ENCODE results near the gene MTUS2. TPM values are rescaled to one million over a fixed set of nuclear protein-coding genes. Genes with fewer than 3 reads are reported as not detected.
"Not testable (repeated sequence)": the region's sequence is repeated elsewhere in the genome, so short reads cannot be mapped to it uniquely, and the experiment has no call there.

Gene MTUS2
- total RNA-seq, 1 experiment from 2014 or later: not detected

DNA sequence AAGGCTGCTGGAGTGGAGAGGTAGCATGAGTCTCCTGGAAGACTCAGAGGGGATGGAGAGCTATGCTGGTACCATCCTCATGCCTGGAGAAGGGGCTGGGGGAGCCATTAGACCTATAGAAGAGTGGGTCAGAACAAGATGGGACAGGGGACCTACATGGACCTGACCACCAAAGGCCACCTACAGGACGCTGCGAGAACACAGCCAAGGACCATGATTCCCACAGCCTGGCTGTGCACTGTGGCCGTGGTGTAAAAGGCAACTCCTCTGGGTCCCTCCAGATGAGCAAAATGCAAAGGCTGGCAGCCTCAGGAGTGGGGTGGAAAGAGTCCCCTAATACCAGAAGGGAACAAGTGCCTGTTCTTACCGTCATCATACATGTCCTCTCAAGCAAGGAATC, 559.1 kb downstream of the MTUS2 start:
- DNase-seq: no peak
- H3K27me3 ChIP-seq: peaks cover 2% of the 10 kb centered on the region; the same call in 1 of the 2 replicates
- H3K9me3 ChIP-seq: peaks cover 7% of the 10 kb centered on the region
- H3K4me3 ChIP-seq: no peak overlapping the region
- no peaks in the 10 kb centered on the region for H3K36me3 ChIP-seq

DNA sequence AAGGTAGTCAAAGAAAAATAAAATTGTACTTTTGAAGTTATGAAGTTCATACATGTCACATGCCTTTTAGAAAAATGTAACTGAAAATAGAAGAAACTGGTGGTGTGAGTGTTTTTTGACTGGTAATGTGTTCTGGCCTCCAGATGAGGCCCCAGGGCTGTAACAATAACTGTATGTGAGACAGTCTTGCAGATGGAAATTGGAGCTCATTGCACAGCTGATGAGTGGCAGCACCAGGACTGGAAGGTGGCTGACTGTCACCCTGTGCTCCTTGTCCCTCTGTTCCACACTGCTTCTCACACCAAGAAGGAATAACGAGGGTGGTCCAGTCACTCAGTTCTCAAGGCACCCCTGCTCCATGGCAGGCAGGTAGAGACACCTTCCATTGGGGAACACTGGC, 559.7 kb downstream of the MTUS2 start:
- no peak overlapping the region for H3K4me3 ChIP-seq
- H3K9me3 ChIP-seq: peaks cover 1% of the 10 kb centered on the region
- H3K27me3 ChIP-seq: peaks cover 2% of the 10 kb centered on the region; the same call in 1 of the 2 replicates
- DNase-seq: no peak
- H3K36me3 ChIP-seq: no peaks in the 10 kb centered on the region

DNA sequence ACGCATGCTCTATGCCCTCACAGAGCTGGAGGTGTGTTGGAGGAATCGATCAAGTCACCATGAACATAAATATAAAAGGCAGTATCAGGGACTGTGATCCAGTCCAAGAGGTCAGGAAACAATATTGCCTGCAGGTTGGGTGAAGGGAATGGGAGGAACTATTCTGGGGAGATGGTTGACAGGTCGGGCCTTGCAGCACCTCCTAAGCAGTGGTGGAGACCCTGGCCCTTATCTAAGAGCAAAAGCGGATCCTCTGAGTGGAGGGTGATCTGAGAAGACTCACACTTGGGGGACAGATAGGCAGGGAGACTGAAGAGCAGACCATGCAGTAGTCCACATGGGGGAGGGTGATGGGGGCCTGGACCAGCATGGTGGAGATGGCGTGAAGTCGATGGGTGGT, 561.9 kb downstream of the MTUS2 start:
- no peak overlapping the region for H3K4me3 ChIP-seq
- no peaks in the 10 kb centered on the region for H3K36me3 ChIP-seq
- peaks cover 2% of the 10 kb centered on the region; the same call in 1 of the 2 replicates for H3K27me3 ChIP-seq
- H3K9me3 ChIP-seq: no peaks in the 10 kb centered on the region
- DNase-seq: no peak

DNA sequence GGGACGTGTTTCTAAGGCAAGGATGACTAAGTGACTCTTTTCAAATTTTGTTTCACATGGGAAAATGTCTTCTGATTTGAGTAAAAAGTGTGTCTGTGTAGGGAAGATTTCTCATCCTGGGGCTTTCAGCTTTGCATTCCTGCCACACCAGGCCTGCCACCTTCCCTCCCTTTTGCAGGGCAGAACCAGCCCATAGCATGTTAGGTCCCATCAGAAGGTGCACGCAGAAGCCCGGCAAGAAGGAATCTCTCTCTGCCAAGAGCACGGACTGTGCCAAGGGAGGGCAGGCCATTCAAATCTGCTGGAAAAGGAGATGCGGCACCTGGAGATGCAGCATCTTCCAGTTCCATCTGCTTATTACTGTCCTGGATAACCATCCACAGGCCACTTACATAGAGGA, 563.3 kb downstream of the MTUS2 start:
- no peak for DNase-seq
- no peaks in the 10 kb centered on the region for H3K27me3 ChIP-seq
- no peaks in the 10 kb centered on the region for H3K36me3 ChIP-seq
- no peaks in the 10 kb centered on the region for H3K9me3 ChIP-seq
- no peak overlapping the region for H3K4me3 ChIP-seq

DNA sequence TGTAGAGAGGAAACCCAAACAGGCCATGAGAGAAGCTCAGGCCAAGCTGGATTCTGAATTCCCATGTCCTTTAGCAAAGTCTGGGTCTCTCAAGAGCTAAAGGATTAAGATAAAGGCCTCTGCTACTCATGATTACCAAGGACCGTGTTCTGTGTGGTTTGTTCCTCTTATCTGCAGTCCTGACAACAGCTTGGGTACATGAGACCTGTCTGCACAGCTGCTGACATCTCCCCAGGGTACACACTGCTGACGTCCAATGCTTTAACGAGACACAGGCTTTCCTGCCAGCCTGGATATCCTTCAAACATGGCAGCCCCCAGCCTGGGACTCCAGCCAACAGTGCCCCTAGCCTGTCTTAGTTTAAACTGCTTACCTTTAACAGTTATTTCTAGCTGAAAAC, 564.3 kb downstream of the MTUS2 start:
- DNase-seq: no peak

DNA sequence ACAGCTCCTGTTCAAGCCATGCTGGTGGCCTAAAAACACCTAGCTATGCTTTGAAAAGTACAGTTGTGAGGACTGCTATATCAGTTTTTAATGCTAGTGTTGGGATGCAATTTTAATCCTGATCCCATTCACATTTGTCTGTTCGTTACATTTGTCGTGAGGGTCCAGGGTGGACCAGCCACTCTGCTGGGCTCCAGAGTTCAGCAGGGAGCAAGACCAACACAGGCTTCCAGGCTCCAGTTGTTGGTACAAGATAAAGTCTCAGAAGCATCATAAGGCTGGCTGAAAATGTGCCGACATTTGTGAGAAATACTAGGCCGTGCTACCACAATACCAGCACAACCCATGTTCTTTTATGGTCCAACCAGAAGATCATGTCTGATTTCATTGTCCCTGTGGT, 564.7 kb downstream of the MTUS2 start:
- no peaks in the 10 kb centered on the region for H3K27me3 ChIP-seq
- no peak for DNase-seq

More for the DNA sequence above, 564.3 kb downstream of the MTUS2 start:
- Histone ChIP-seq H3K4me3 (no peak overlapping the region), H3K27me3 (no peaks in the 10 kb centered on the region), H3K9me3 (no peaks in the 10 kb centered on the region), H3K36me3 (no peaks in the 10 kb centered on the region)

DNA sequence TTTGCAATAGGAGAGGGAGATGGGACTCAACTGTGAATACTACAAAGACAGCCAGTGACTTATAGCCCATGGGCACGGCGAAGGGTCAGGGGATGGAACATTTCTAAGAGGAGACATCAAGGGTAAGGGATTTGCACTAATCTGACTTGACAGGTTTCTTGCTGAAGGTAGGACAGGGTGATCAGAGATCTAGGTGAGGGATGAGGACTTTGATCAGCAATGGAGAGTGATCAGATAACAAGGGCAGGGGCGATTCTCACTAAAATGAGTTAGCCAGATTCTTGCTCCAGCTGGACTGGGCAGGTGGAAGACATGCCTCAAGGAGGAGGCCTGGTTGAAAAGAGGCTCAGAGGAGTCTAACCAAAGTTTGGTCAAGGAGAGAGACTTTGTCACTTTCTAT, 566.1 kb downstream of the MTUS2 start:
- Histone ChIP-seq H3K4me3 (no peak overlapping the region), H3K27me3 (no peaks in the 10 kb centered on the region)

More for the DNA sequence above, 564.7 kb downstream of the MTUS2 start:
- Histone ChIP-seq H3K9me3 (no peaks in the 10 kb centered on the region), H3K36me3 (no peaks in the 10 kb centered on the region), H3K4me3 (no peak overlapping the region)

DNA sequence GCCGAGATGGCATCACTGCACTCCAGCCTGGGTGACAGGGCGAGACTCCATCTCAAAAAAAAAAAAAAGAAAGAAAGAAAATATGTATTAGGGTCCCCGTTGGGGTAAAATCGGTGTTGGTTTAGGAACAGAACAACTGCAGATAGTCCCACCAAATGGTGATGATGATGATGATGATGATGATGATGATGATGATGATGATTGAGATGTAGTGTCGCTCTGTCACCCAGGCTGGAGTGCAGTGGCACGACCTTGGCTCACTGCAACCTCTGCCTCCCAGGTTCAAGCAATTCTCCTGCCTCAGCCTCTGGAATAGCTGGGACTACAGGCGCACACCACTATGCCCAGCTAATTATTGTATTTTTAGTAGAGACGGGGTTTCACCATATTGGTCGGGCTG, 570.5 kb downstream of the MTUS2 start:
- not testable (repeated sequence) for H3K36me3 ChIP-seq, DNase-seq, H3K9me3 ChIP-seq, H3K4me3 ChIP-seq
- peaks cover 17% of the 10 kb centered on the region for H3K27me3 ChIP-seq

More for the DNA sequence above, 566.1 kb downstream of the MTUS2 start:
- Histone ChIP-seq H3K9me3 (no peaks in the 10 kb centered on the region), H3K36me3 (no peaks in the 10 kb centered on the region)
- DNase-seq: no peak

DNA sequence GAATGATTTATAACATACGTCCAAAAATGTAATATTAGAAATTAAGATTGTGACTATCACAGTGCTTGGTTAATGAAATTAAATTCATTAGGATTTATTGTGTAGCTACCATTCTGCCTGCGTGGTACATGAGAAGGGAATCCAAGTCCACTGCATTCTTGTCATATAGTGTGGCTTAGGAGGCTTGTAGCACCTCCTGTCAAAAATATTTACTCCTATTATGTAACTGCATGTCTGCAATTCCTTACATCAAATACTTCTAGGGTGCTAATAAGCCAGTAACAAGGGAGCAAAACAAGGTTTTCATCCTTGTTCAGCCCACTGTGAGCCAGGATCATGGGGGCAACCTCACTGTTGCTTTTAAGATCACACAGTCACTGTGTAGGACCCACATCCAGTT, 576.3 kb downstream of the MTUS2 start:
- Histone ChIP-seq H3K4me3 (no peak overlapping the region), H3K9me3 (no peaks in the 10 kb centered on the region), H3K36me3 (no peaks in the 10 kb centered on the region), H3K27me3 (peaks cover 29% of the 10 kb centered on the region)
- DNase-seq: no peak

DNA sequence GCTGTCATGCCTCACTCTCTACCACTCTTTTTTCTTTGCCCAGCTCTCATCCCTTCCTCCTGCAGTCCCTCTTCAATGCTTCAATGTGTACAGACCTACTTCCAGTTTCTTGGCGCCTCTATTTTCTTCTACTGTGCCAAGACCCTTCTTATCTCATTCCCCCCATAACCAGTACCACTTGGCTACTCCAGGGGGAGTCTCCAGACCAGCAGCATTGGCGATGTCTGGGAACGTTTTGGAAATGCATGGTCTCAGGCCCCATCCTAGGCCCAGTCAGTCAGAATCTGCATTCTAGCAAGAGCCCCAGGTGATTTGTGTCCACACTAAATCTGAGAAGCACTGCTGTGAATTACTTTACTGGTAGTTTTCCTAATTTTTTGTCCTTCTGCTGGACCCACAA, 577.1 kb downstream of the MTUS2 start:
- Histone ChIP-seq H3K9me3 (no peaks in the 10 kb centered on the region), H3K36me3 (no peaks in the 10 kb centered on the region), H3K4me3 (no peak overlapping the region), H3K27me3 (peaks cover 29% of the 10 kb centered on the region)
- no peak for DNase-seq

DNA sequence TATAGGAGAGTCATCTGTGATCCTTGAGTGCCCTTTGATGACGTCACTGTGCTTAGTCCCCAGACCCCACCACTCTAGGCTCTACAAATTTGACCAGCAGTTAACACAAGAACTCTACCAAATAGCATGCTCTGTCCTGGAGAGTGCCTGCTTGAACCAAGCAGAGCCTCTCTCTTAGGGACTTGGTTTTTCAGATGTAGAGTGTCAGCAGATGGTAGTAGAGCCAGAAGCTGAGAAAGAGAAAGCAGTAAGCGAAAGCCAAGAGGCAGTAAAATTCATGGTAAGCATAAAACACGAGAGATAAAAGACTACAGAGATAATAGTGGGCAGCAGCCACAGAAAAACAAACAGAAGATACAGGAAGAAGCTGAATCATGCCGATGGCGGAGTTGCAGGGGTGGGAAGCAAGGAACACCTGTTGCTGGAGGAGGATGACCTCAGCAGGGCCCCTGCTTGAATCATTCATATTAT, 582.1 kb downstream of the MTUS2 start:
- H3K27me3 ChIP-seq: peaks cover 12% of the 10 kb centered on the region
- no peaks in the 10 kb centered on the region for H3K36me3 ChIP-seq
- H3K9me3 ChIP-seq: no peaks in the 10 kb centered on the region
- peak; percentile 80 for DNase-seq
- no peak overlapping the region for H3K4me3 ChIP-seq

DNA sequence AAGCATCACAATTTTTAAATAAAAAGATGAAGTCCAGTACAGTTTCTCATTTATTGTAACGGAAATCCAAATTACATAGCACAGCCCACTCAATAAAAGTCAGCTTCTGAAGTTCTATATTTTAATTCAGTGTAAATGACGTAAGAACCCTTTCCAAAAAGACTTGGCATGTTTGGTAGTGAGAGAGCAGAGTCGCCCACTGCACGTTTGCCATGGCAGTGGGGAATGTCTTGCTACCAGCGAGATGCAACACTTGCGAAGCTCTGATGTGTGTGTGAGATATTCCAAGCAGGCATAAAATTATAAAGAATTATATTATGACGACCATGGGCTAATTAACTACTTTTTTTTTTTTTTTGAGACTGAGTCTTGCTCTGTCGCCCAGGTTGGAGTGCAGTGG, 585.3 kb downstream of the MTUS2 start:
- no peak for DNase-seq
- H3K4me3 ChIP-seq: no peak overlapping the region
- H3K36me3 ChIP-seq: no peaks in the 10 kb centered on the region
- no peaks in the 10 kb centered on the region; the same call in 1 of the 2 replicates for H3K27me3 ChIP-seq
- H3K9me3 ChIP-seq: no peaks in the 10 kb centered on the region

DNA sequence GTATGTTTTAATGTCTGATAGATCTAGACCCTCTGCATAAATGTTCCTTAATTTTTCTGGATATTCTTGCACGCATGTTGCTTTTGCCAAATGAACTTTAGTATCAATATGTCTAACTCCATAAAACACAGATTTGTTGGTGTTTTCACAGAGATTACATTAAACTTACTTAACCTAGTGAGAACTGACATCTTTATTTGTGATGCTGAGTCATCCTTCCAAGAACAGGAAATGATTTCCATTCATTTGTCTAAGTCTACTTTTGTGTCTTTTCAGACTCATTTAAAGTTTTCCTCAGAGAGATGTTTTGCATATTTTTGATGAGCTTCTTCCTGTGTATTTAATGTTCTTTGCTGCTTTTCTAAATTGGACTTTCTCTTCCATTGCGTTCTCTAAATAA, 591.3 kb downstream of the MTUS2 start:
- no peak for DNase-seq

DNA sequence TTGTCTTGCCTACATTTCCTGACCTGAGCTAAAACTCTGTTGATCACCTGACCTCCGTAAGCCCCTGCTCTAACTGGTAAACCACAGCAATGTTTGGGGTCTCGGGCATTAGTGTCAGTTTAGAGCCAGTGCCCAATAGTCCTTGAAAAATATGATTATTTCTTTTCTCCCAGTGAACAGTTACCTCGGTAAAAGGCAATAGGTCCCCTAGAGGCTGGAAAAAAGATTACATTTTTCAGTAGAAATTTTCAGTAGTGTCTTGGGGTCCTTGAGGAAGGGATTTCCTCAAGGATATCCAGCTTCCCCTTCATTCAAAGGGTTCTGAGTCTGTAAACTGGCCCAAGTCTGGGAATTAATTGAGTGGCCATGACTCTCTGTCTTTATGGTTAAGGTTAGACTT, 597.9 kb downstream of the MTUS2 start:
- no peaks in the 10 kb centered on the region; the same call in 1 of the 2 replicates for H3K27me3 ChIP-seq
- H3K36me3 ChIP-seq: no peaks in the 10 kb centered on the region
- H3K4me3 ChIP-seq: no peak overlapping the region
- no peak for DNase-seq
- H3K9me3 ChIP-seq: no peaks in the 10 kb centered on the region

More for the DNA sequence above, 591.3 kb downstream of the MTUS2 start:
- Histone ChIP-seq H3K27me3 (no peaks in the 10 kb centered on the region; the same call in 1 of the 2 replicates), H3K9me3 (peaks cover 6% of the 10 kb centered on the region; the same call in 1 of the 2 replicates), H3K36me3 (no peaks in the 10 kb centered on the region), H3K4me3 (no peak overlapping the region)

DNA sequence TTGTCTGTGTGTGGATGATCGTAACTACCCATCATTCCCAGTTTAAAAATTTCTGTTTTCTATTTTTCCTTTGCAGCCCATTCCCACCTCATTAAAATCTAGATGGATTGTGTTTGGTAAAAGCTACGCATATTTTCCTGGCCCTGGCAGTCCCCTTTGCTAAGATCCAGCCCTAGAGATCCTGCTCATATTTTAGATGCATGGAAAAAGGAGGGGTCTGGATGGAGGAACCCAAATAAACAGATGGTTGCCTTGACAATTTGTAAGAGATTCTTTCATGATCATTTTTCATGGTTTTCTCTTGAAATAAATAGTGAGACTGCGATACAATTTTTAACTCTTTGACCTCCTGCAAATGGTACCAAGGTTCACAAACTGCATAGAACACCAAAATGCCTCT, 601.0 kb downstream of the MTUS2 start:
- no peak for DNase-seq
- no peaks in the 10 kb centered on the region for H3K9me3 ChIP-seq
- H3K27me3 ChIP-seq: no peaks in the 10 kb centered on the region; the same call in none of the 2 replicates
- H3K4me3 ChIP-seq: no peak overlapping the region
- no peaks in the 10 kb centered on the region for H3K36me3 ChIP-seq

DNA sequence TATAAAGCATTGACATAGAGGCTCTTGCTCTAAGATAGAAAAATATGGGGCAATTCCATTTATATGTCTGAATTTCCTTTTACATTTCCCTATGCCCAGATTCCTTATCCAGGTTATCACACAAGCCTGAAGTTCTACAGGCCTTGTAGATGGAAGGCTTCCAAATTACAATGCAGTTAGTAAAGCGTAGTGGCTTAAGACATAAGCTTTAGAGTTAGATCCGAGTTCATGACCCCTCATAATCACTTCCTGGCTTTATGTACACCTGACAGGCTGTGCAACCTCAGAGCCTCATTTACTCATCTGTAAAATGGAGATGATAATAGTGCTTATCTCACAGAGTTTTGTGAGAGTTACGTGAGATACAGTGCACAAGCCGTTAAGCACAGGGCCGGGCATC, 601.9 kb downstream of the MTUS2 start:
- Histone ChIP-seq H3K4me3 (no peak overlapping the region), H3K9me3 (no peaks in the 10 kb centered on the region), H3K27me3 (peaks cover 7% of the 10 kb centered on the region), H3K36me3 (no peaks in the 10 kb centered on the region)
- DNase-seq: no peak

DNA sequence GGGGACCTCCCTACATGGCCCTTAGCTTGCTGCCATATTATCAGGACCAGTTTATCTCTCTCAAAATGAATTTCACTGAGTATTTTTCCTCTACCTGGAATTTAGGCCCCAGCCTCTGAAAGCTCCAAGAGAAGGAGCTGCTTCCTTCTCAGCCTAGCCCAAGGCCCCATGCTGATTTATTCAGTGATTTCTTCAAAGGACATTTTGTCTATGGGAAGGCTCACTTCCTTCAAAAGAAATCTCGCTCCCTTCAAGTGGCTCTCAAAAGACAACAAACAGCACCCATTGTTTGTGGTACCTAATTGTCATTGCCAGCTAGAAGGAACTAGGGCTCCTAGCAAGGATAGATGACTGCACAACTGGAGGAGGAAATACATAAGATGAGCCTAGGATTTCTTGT, 602.9 kb downstream of the MTUS2 start:
- no peak for DNase-seq
- Histone ChIP-seq H3K4me3 (no peak overlapping the region), H3K9me3 (no peaks in the 10 kb centered on the region), H3K27me3 (peaks cover 17% of the 10 kb centered on the region), H3K36me3 (no peaks in the 10 kb centered on the region)

DNA sequence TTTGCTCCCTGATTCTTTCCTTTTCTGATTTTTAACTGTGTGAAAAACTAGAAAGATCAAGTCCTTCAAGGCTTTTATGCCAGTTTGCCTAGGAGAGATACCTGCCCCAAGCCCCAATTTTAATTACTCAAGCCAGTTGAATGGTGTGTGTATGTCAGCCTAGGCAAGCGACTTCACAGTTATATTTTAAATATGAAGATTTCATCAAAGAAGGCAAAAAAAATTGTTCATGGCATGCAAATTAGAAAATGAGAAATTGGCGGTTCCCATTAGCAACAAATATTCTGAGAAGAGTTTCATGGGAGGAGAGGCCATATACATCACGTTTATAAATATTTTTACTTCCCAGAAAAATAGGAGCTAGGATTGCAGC, 607.8 kb downstream of the MTUS2 start:
- no peak for DNase-seq
- H3K36me3 ChIP-seq: no peaks in the 10 kb centered on the region
- H3K4me3 ChIP-seq: peak overlapping the region; percentile 17
- H3K27me3 ChIP-seq: peaks cover 40% of the 10 kb centered on the region
- H3K9me3 ChIP-seq: no peaks in the 10 kb centered on the region

Data from MG63 (cell line).